ENCODE measurements around the gene HNRNPD.
"Not testable (repeated sequence)": the region's sequence is repeated elsewhere in the genome, so short reads cannot be mapped to it uniquely, and the experiment has no call there.

The HNRNPD gene, protein sequence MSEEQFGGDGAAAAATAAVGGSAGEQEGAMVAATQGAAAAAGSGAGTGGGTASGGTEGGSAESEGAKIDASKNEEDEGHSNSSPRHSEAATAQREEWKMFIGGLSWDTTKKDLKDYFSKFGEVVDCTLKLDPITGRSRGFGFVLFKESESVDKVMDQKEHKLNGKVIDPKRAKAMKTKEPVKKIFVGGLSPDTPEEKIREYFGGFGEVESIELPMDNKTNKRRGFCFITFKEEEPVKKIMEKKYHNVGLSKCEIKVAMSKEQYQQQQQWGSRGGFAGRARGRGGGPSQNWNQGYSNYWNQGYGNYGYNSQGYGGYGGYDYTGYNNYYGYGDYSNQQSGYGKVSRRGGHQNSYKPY

DNA sequence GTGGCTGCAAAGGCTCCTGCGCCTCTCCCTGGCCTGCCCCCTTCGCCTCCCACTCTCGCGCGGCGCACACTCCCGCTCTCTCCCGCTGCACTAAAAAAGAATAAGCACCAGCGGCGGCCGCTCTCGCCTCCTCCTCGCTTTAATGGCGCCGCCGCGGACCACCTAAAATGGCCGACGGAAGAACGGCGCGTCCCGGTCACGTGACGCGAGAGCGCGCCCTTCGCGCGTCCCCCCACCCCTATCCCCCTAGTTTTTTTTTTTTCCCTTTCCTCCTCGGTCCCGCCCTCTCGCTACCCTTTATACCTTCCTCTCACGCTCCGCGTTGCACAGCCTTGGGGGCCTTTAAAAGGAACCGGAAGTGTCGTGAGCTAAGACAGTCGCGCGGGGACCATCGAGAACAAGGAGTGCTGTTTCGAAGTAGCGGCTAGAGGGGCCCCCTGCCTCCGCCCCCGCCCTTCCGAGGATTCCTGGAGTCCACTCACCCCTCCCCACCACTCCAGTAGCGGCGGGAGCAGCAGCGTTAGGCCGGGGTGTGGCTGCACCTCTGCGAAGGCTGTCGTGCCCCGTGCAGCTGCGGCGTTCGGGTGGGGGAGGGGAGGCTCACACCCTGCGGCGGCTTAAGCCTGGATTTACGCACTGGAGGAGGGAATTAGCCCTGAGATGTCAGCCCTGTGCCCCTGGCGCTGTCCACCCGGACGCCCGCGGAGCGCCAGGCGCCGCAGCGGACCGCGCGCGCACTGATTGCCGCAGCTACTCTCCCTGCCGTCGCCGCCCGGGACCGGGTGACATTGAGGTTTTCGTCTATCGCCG lies at the start of gene HNRNPD:
Gene HNRNPD (minus strand): TSS at position 176 of the 810 bp plus-strand sequence. CDS start 313 bp downstream, outside the sequence.
- peak; percentile 98 for DNase-seq (ENCODE audit: low read depth, low spot score)

DNA sequence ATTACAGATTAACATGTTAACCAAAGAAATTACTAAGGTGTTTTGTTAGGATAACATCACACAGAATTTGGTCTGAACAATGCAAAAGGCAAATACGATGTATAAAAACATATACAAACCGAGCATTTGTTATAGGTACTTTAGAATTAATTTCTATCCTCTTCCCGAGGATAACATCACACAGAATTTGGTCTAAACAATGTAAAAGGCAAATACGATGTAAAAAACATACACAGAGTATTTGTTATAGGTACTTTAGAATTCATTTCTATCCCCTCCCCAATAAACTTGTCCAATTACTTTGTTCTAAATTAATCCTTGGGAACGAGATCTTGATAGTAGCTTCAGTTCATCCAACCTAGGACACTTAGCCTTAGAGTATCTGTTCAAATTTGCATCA lies 48.8 kb upstream of the HNRNPD start:
- no peak for DNase-seq (ENCODE audit: low read depth, low spot score)

DNA sequence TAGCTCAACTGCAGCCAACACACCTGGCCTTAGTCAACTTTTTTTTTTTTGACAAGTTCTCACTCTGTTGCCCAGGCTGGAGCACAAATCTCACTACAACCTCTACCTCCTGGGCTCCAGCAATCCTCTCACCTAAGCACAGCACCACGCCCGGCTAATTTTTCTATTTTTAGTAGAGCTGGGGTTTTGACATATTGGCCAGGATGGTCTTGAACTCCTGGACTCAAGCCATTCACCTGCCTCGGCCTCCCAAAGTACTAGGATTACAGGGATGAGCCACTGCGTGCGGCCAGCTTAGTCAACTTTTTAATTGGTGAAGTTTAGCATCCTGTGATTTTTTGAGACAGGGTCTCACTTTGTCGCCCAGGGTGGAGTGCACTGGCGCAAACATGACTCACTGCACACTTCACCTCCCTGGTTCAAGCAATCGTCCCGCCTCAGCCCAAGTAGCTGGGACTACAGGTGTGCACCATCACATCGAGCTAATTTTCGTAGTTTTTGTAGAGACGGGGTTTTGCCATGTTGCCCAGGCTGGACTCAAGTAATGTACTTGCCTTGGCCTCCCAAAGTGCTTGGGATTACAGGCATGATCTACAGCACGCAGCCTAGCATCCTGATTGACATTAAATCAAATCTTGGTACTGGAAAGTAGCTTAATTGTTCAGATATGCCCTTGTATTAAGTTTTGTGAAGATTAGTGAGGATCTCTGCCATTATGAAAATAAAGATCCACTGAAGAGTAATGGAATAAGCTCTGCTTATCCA lies 48.2 kb upstream of the HNRNPD start:
- no peak for DNase-seq (ENCODE audit: low read depth, low spot score)

DNA sequence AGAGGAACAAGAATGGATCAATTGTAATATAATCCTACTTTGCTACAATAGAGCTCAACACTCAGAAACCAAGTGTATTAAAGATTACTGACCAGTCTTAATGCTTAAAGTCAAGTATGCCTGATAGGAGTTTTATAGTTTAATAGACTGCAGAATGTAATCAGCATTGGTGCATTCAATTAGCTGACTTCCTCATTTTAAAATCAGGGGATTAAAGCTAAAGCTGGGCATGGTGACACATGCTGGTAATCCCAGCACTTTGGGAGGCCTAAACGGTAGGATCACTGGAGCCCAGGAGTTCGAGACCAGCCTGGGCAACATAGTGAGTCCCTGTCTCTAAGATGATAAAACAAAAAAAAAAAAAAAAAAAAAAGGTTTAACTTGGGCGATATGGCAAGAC lies 45.7 kb upstream of the HNRNPD start:
- DNase-seq (ENCODE audit: low read depth, low spot score): no peak

DNA sequence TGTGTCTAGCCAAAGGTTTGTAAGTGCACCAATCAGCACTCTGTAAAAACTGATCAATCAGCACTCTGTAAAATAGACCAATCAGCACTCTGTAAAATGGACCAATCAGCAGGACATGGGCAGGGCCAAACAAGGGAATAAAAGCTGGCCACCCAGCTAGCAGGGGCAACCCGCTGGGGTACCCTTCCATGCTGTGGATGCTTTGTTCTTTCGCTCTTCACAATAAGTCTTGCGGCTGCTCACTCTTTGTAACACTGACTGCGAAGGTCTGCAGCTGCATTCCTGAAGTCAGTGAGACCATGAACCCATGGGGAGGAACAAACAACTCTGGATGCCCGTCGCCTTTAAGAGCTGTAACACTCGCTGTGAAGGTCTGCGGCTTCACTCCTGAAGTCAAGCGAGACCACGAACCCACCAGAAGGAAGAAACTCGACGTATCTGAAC lies 42.2 kb upstream of the HNRNPD start:
- DNase-seq (ENCODE audit: low read depth, low spot score): no peak

DNA sequence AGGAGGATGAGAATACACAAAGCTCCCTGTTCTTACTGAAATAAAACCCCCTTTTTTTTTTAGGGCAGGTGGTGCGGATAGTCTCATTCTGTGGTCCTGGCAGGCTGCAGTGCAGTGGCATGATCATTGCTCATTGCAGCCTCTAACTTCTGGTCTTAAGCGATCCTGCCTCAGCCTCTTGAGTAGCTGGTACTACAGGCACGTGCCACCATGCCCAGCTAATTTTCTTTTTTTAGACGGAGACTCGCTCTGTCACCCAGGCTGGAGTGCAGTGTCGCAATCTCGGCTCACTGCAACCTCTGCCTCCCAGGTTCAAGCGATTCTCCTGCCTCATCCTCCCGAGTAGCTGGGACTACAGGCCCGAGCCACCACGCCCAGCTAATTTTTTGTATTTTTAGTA lies 41.3 kb upstream of the HNRNPD start:
- DNase-seq (ENCODE audit: low read depth, low spot score): not testable (repeated sequence)

DNA sequence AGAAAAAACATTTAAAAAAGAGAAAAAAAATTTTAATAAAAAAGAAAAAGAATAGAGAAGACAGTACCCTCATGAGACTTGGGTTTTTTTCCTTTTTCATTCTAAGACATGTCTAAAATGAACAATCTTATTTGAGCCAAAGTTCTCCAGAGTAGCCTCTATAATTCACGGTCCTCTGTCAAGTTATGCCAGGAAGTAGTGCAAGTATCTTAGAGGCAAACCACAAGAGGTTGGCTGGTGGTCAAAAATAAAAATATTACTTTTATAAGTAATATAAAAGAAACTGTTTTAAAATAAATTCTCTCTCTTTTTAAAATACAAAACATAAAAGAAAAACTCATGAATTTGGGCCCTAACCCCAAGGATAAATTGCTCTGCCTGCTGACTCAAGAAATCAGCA lies 29.9 kb upstream of the HNRNPD start:
- DNase-seq (ENCODE audit: low read depth, low spot score): no peak

DNA sequence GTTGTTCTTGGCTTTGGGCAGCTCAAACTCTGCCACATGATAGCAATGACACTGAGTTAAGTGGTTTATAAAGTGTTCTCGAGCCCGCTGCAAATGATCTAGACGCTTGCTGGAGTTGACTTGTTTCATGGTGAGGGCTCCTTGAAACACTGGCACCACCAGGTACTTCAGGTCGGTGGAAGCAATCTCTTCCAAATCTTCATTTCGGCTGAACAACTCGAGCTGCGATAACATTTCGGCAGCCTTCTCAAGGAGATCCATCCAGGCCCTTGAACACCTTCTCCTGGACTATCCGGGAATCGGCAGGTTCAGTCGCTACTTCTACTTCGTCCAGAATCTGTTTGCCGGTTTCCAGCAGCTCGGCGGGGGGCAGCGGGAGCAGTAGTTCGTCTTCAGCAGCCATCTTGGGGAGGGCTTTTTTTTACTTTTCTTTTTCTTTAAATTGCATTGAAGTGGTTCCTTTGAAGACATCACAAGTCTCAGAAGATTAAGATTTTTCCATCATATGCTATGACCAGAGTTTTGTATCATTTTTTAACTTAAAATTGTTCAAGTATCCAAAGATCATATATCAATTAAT lies 28.5 kb upstream of the HNRNPD start:
- DNase-seq (ENCODE audit: low read depth, low spot score): no peak

DNA sequence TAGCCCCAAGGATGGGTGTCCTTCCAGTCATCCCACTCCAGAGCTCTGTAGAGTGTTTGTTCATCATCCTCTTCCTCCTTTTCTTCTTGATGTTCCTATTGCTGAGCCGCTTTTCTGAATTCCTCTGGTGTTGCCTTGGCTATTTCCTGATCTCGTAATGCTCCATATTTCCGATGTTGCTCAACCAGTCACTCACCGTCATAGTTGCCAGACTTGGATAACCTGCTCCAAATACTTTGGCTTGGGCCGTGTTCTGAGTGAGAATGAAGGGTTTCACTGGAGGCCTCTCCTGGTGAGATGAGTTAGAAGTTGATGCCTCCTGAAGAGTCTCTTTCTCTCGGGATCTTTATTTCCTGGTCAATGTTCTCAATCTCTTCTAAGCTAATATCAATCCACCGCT lies 27.8 kb upstream of the HNRNPD start:
- no peak for DNase-seq (ENCODE audit: low read depth, low spot score)

DNA sequence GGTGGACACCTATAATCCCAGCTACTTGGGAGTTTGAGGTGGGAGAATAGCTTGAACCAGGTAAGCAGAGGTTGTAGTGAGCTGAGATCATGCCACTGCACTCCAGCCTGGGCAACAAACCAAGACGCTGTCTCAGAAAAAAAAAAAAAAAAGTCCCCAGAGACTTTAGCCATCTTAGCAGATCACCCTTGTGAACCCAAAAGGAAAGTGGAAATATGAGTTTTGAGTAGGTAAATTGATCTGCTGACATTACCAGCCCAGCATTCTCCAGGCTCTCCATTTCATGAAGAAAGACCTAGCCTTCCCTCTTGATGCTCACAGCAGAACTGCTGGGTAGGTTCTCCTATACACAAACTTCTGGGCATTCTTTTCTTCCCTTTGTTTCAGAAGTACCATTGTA lies 24.5 kb upstream of the HNRNPD start:
- DNase-seq (ENCODE audit: low read depth, low spot score): no peak

DNA sequence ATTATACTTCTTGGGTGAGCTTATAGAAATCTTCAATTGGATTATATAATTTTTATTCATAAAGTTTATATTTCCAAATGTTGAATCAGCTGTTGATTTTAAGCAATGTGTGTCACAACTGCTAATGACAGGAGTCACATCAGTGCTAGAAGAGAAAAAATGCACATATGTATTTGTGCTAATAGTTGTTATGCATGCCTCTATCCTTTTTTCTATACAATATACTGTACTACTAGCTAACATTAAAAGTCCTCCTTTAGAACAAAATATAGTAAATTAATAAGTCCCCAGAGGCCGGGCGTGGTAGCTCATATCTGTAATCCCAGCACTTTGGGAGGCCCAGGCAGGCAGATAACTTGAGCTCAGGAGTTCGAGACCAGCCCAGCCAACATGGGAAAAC lies 23.7 kb upstream of the HNRNPD start:
- DNase-seq (ENCODE audit: low read depth, low spot score): no peak

DNA sequence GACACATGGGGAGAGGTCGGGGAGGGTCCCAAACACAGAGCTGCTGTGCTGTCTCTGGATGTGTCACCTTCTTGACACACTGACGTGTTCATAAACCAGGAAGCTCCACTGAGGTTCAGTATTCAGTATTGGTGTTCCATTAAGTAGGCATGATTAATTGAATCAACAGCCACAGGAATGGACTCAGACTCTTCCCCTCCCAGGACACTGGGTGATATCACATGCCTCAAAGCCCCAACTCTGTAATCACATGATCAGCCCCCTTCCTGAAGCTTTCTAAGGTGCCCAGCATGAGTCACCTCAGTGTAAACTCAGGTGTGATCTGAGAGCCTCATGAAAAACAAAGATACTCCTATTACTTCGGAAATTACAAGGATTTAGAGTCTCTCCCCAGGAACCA lies 21.1 kb upstream of the HNRNPD start:
- DNase-seq (ENCODE audit: low read depth, low spot score): no peak

DNA sequence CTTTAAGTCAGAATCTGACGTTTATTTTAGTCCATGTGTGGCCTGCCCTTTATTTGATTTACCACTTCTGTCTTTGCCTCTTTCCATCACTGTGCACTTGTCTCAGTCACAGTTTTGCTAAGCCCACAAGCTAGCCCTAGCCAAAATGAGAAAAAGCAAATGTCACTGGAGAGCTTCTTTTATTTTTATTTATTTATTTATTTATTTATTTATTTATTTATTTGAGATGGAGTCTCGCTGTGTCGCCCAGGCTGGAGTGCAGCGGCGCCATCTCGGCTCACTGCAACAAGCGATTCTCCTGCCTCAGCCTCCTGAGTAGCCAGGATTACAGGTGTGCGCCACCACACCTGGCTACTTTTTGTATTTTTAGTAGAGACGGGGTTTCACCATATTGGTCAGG lies 16.3 kb upstream of the HNRNPD start:
- not testable (repeated sequence) for DNase-seq (ENCODE audit: low read depth, low spot score)

DNA sequence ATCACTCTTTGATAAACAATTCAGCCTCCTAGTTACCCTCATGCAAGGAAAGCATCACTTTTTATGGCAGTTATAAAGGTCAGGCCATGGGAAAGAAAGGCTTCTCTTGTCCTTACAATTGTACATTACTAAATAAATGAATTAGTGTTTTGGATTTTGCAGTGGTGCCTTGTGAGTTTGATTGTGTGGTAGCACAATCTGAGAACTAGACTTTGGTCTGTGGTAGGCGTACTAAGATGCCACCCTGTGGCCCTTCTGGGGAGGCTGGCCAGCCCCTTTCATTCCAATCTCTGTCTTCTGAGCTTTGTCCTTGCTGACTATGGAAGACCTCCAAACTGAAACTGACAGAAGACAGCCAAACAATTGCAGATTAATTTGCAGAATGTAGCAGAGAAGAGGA lies 14.6 kb upstream of the HNRNPD start:
- DNase-seq (ENCODE audit: low read depth, low spot score): no peak

DNA sequence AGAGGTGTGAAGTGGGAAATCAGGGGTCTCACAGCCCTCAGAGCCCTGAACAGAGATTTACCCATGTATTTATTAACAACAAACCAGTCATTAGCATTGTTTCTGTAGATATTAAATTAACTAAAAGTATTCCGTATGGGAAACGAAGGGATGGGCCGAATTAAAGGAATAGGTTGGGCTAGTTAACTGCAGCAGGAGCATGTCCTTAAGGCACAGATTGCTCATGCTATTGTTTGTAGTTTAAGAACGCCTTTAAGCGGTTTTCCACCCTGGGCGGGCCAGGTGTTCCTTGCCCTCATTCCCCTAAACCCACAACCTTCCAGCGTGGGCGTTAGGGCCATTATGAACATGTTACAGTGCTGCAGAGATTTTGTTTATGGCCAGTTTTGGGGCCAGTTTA lies 12.5 kb upstream of the HNRNPD start:
- not testable (repeated sequence) for DNase-seq (ENCODE audit: low read depth, low spot score)

DNA sequence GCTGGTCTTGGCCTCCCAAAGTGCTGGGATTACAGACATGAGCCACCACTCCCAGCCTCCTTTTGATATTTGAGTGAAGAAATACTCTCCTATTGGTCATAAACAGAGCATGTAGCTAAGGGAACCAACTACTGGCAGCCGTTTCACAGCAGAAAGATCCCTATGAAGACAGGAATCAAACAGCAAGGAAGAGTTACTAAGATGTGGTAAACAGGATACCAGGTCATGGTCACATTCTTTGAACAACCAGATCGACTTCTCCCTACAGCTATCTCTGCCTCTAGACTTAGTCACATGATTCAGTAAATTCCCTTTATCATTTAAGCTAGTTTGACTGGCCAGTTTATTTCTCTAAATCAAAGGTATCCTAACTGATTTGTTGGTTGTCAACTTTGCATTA lies 9.0 kb upstream of the HNRNPD start:
- no peak for DNase-seq (ENCODE audit: low read depth, low spot score)

DNA sequence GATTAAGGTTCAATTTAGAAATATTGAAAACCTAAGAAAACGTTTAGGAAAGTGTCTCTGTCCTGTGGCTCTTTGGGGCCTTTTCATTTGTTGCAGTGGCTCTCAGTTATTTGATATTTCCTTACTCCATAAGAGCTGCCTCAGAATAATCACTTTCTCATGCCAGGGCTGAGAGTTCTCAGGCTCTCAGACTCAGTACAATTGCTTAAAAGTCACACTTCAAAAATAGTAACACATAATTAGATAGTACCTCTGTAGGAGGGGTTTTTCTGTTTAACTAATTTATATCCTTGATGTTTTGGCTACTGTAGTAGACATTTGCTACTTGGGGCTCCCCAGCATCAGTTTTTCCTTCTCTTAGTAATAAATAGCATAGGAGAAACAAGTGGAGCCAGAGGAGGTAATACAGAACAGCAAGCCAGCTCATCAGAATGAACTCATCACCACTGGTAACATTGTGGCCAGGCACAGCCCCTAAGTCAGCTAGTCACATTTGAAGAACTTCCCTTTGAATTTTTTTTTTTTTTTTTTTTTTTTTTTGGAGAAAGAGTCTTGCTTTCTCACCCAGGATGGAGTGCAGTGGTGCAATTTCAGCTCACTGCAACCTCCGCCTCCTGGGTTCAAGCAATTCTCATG lies 8.0 kb upstream of the HNRNPD start:
- no peak for DNase-seq (ENCODE audit: low read depth, low spot score)

DNA sequence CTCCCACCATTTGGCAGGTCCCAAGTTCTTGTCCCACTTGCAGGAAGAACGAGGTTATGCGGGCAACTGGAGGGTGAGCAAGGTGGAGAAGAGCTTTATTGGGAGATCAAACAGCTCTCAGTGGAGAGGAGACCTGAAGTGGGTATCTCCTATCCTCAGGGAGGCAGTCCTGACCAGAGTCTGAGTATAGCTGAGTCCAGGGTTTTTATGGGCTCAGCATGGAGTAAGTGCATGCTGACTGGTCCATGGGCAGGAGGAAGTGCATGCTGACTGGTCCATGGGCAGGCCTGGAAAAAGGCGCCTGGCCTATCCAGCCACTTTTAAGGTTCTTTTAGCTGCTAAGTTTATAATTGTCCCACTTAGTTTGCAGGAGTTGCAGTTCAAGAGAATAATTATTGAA lies 7.4 kb upstream of the HNRNPD start:
- DNase-seq (ENCODE audit: low read depth, low spot score): no peak

DNA sequence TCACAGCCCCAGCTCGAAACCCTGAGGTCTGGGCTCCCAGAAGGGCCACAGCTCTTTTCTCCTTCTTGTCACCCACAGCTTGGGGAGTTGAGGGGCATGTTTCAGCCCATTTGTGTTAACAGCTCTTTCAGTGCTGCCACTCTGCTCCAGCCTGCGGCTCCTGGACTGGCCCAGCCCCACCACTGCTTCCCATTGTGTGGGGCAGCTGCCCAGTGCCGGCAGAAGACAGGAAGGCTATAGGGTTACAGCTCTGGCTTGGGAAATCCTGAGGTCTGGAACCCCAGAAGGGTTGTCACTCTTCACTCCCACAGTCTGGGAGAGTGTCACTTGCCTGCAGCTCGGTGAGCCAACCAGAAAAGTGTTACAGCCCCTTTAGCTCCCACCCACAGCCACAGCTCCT lies 7.0 kb upstream of the HNRNPD start:
- DNase-seq (ENCODE audit: low read depth, low spot score): no peak

DNA sequence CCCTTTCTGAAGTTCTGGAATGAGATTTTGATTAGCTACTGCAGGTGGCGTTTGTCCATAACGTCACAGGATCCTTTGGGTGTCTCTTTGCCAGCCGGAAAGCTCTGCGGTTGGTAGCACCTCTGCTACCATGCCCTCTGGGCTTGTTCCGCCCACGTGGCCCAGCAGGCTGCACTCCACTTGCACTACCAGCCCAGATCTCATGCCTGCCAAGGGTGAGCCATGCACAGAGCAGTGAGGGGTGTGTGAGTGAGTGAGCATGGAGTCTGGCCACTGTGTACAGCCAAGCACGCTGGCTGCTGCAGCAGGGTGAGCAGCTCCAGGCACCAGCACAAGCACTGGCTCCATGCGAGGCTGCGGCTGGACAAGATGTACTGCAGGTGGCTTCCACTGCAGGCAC lies 6.6 kb upstream of the HNRNPD start:
- no peak for DNase-seq (ENCODE audit: low read depth, low spot score)

DNA sequence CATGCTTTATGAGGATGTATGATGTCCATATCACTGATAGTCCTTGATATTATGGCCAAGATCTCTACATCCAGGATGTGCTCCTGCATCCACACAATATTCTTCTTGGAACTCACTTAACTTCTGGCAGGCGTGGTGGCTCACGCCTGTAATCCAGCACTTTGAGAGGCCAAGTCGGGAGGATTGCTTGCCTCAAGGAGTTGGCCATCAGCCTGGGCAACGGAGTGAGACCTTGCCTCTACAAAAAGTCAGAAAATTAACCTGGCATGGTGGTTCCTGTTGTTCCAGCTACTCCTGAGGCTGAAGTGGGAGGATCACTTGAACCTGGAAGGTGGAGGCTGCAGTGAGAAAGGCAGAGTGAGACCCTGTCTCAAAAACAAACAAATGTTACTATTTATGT lies 2.3 kb upstream of the HNRNPD start:
- no peak for DNase-seq (ENCODE audit: low read depth, low spot score)

DNA sequence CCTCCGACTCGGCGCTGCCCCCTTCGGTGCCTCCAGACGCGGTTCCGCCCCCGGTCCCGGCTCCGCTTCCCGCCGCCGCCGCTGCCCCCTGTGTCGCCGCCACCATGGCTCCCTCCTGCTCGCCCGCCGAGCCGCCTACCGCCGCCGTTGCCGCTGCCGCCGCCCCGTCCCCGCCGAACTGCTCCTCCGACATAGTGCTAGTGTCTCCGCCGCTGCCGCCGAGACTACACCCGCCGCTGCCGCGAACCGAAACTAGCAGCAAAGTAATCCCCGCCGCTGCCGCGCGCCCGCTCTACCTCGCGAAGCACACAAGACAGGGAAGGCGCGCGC lies 340 bp downstream of the HNRNPD start:
- no peak for DNase-seq (ENCODE audit: low read depth, low spot score)
